GM23338 (cell line): Measurements from ENCODE around the gene TSR3. TPM values are rescaled to one million over a fixed set of nuclear protein-coding genes. Genes with fewer than 3 reads are reported as not detected.
A peak's percentile ranks its signal among the peaks of the same experiment; 100 is the strongest.

ENCODE experiments used
- ATAC-seq: fragments of 200-7000 bp; cut with Tn5 transposase; 3 replicates; pipeline ENCODE4 v1.9.1; 2020
- DNase-seq: peaks from one replicate; pipeline ENCODE4 v3.0.0-alpha.2; 2015; ENCODE audit warnings: low spot score
- H2AFZ ChIP-seq: fragments of 200-600 bp; sonication (generic); 2 replicates; pipeline ENCODE4 v1.8.0; 2016; ENCODE audit warnings: antibody characterized with exemption, mild to moderate bottlenecking, moderate library complexity
- H3F3A ChIP-seq: fragments of 200-600 bp; sonication (generic); replicated peaks from 2 replicates; pipeline ENCODE4 v1.8.0; 2017; ENCODE audit warnings: antibody characterized with exemption, mixed run types, low read depth
- H3K27ac ChIP-seq: fragments of 200-600 bp; sonication (generic); 2 replicates; pipeline ENCODE4 v1.6.1; 2016; ENCODE audit warnings: low read depth
- H3K27me3 ChIP-seq: fragments of 200-600 bp; sonication (generic); 2 replicates; pipeline ENCODE4 v1.8.0; 2016; ENCODE audit warnings: mild to moderate bottlenecking, mixed run types, moderate library complexity; ENCODE audit not compliant: insufficient read depth
- H3K36me3 ChIP-seq: fragments of 200-600 bp; sonication (generic); 2 replicates; pipeline ENCODE4 v1.8.0; 2016; ENCODE audit warnings: mild to moderate bottlenecking; ENCODE audit not compliant: insufficient read depth
- H3K4me1 ChIP-seq: fragments of 200-600 bp; sonication (generic); 2 replicates; pipeline ENCODE4 v1.8.0; 2016; ENCODE audit warnings: mild to moderate bottlenecking, moderate library complexity; ENCODE audit not compliant: insufficient read depth
- H3K4me2 ChIP-seq: fragments of 200-600 bp; sonication (generic); 2 replicates; pipeline ENCODE4 v1.7.1; 2017; ENCODE audit warnings: mixed run types
- H3K4me3 ChIP-seq: fragments of 200-600 bp; sonication (generic); 2 replicates; pipeline ENCODE4 v1.6.1; 2016; ENCODE audit warnings: mixed run types
- H3K79me2 ChIP-seq: fragments of 200-600 bp; sonication (generic); replicated peaks from 2 replicates; pipeline ENCODE4 v1.8.0; 2017; ENCODE audit warnings: mild to moderate bottlenecking; ENCODE audit not compliant: insufficient read depth
- H3K9me2 ChIP-seq: fragments of 200-600 bp; sonication (generic); 2 replicates; pipeline ENCODE4 v1.8.0; 2017; ENCODE audit not compliant: insufficient read depth
- H4K20me1 ChIP-seq: fragments of 200-600 bp; sonication (generic); replicated peaks from 2 replicates; pipeline ENCODE4 v1.8.0; 2017; ENCODE audit warnings: mild to moderate bottlenecking; ENCODE audit not compliant: insufficient read depth
- H3K27ac Mint-ChIP-seq: 2 replicates; pipeline ENCODE4 v1.8.0; 2020; ENCODE audit warnings: inconsistent platforms, mild to moderate bottlenecking, moderate library complexity, mixed read lengths
- H3K27me3 Mint-ChIP-seq: 3 replicates; pipeline ENCODE4 v1.8.0; 2022; ENCODE audit warnings: low read depth, mild to moderate bottlenecking, moderate library complexity, mixed read lengths, inconsistent platforms; ENCODE audit not compliant: insufficient read depth, poor library complexity
- H3K36me3 Mint-ChIP-seq: 3 replicates; pipeline ENCODE4 v1.8.0; 2021; ENCODE audit warnings: low read depth, mild to moderate bottlenecking, inconsistent platforms, moderate library complexity, mixed read lengths
- H3K4me1 Mint-ChIP-seq: 3 replicates; pipeline ENCODE4 v1.8.0; 2020; ENCODE audit warnings: mild to moderate bottlenecking, inconsistent platforms, mixed read lengths
- H3K4me3 Mint-ChIP-seq: 3 replicates; pipeline ENCODE4 v1.8.0; 2021; ENCODE audit warnings: moderate library complexity, mild to moderate bottlenecking, inconsistent platforms, mixed read lengths
- H3K9me3 Mint-ChIP-seq: 3 replicates; pipeline ENCODE4 v1.8.0; 2020; ENCODE audit warnings: moderate library complexity, mild to moderate bottlenecking, inconsistent platforms, mixed read lengths
- EZH2 ChIP-seq: fragments of 200-600 bp; sonication (generic); IDR thresholded peaks from one replicate; pipeline ENCODE4 v1.8.0; 2017; ENCODE audit warnings: antibody characterized with exemption, mild to moderate bottlenecking, low read depth; ENCODE audit not compliant: unreplicated experiment
- EZH2phosphoT487 ChIP-seq: fragments of 200-600 bp; sonication (generic); IDR thresholded peaks from one replicate; pipeline ENCODE4 v1.8.1; 2018; ENCODE audit warnings: antibody characterized with exemption; ENCODE audit not compliant: unreplicated experiment
- POLR2AphosphoS5 ChIP-seq: IDR thresholded peaks from 2 replicates; pipeline ENCODE4 v1.6.1; 2016; ENCODE audit warnings: antibody characterized with exemption, low read depth
- STAT1 ChIP-seq: IDR thresholded peaks from one replicate; pipeline ENCODE4 v1.6.1; 2016; ENCODE audit warnings: antibody characterized with exemption; ENCODE audit not compliant: unreplicated experiment
- ZNF331 ChIP-seq: fragments of 250-450 bp; sonication (Bioruptor Pico); IDR thresholded peaks from 2 replicates; pipeline ENCODE4 v1.5.0; 2020; ENCODE audit warnings: low read depth, mild to moderate bottlenecking, moderate library complexity
- polyA plus RNA-seq: library from polyadenylated mRNA; unstranded; fragments of >200 nt; fragmentation: Nextera tagmentation; extraction: Ambion mirVana; gene quantifications from 2 replicates; pipeline ENCODE4 v1.2.1, GENCODE V29; 2016
- total RNA-seq: library from RNA; depleted of rRNA; stranded (reverse); fragments of >200 nt; shearing (Covaris generic); gene quantifications from 2 replicates; pipeline ENCODE4 v1.2.3, GENCODE V29; 2014
- TF ChIP-seq, protein P1 (sequence below), 2 experiments: fragments of 200-600 bp in 1 of 2; sonication (generic) in 1 of 2; conservative IDR thresholded peaks; 2 replicates each; pipeline versions ENCODE4 v1.5.1 to v1.6.1; 2016 to 2017; ENCODE audit warnings: antibody characterized with exemption in 2 of 2, low read depth in 2 of 2, mild to moderate bottlenecking in 2 of 2, moderate library complexity in 1 of 2
- TF ChIP-seq, protein P2 (sequence below): IDR thresholded peaks from 2 replicates; pipeline ENCODE4 v1.6.1; 2016; ENCODE audit warnings: antibody characterized with exemption
- TF ChIP-seq, protein P3 (sequence below): IDR thresholded peaks from one replicate; pipeline ENCODE4 v1.6.1; 2018; ENCODE audit warnings: antibody characterized with exemption; ENCODE audit not compliant: unreplicated experiment

TSR3 gene
- total and polyA plus RNA-seq, 2 experiments from 2014 or later: 58.5 to 97.3 TPM

- Histone ChIP-seq H3F3A (peaks cover 19% of the 10 kb centered on the region), H3K4me3 (no peak overlapping the region), H3K4me2 (no peak overlapping the region), H3K36me3 (peaks cover 8% of the 10 kb centered on the region; the same call in 1 of the 2 replicates), H4K20me1 (peaks cover 15% of the 10 kb centered on the region), H3K79me2 (peaks cover 10% of the 10 kb centered on the region), H3K27ac (no peak overlapping the region), H3K4me1 (no peaks in the 10 kb centered on the region), H3K9me2 (no peaks in the 10 kb centered on the region), H3K27me3 (no peaks in the 10 kb centered on the region), H2AFZ (no peak overlapping the region)
- TF ChIP-seq STAT1: no peak
- TF ChIP-seq, protein P1, sequence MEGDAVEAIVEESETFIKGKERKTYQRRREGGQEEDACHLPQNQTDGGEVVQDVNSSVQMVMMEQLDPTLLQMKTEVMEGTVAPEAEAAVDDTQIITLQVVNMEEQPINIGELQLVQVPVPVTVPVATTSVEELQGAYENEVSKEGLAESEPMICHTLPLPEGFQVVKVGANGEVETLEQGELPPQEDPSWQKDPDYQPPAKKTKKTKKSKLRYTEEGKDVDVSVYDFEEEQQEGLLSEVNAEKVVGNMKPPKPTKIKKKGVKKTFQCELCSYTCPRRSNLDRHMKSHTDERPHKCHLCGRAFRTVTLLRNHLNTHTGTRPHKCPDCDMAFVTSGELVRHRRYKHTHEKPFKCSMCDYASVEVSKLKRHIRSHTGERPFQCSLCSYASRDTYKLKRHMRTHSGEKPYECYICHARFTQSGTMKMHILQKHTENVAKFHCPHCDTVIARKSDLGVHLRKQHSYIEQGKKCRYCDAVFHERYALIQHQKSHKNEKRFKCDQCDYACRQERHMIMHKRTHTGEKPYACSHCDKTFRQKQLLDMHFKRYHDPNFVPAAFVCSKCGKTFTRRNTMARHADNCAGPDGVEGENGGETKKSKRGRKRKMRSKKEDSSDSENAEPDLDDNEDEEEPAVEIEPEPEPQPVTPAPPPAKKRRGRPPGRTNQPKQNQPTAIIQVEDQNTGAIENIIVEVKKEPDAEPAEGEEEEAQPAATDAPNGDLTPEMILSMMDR (conservative IDR thresholded peaks at IDR 0.05; ENCODE audit: low read depth in 2 of 2): 0 out of 4 replicates have a peak, but pooled peaks of 1 of the 2 experiments have one; percentile 10
- H3K9me3 Mint-ChIP-seq: no peaks in the 10 kb centered on the region
- H3K27ac Mint-ChIP-seq: no peak overlapping the region
- no peak overlapping the region for H3K4me3 Mint-ChIP-seq
- peaks cover 44% of the 10 kb centered on the region for H3K36me3 Mint-ChIP-seq
- DNase-seq: no peak
- no peak for ATAC-seq
- H3K4me1 Mint-ChIP-seq: peaks cover 2% of the 10 kb centered on the region; the same call in 2 of the 3 replicates
- H3K27me3 Mint-ChIP-seq: peaks cover 9% of the 10 kb centered on the region
Measured at GRCh38 chr16:1366712-1367299, 15.1 kb upstream of the TSR3 start.

GRCh38 chr16:1366060-1366711 is 14.5 kb upstream of the TSR3 start:
- Mint-ChIP-seq H3K36me3 (peaks cover 49% of the 10 kb centered on the region), H3K9me3 (no peaks in the 10 kb centered on the region), H3K4me3 (no peak overlapping the region), H3K4me1 (peaks cover 2% of the 10 kb centered on the region; the same call in 1 of the 3 replicates), H3K27ac (no peak overlapping the region), H3K27me3 (peaks cover 9% of the 10 kb centered on the region)
- H3K4me2 ChIP-seq: no peak overlapping the region
- no peak overlapping the region for H3K4me3 ChIP-seq
- H3F3A ChIP-seq: peaks cover 19% of the 10 kb centered on the region
- peaks cover 8% of the 10 kb centered on the region; the same call in 1 of the 2 replicates for H3K36me3 ChIP-seq
- ATAC-seq (no peak), DNase-seq (no peak)
- H2AFZ ChIP-seq: no peak overlapping the region
- H3K27ac ChIP-seq: no peak overlapping the region
- H3K4me1 ChIP-seq: no peaks in the 10 kb centered on the region
- no peaks in the 10 kb centered on the region for H3K9me2 ChIP-seq
- peaks cover 16% of the 10 kb centered on the region for H3K79me2 ChIP-seq
- no peaks in the 10 kb centered on the region for H3K27me3 ChIP-seq
- H4K20me1 ChIP-seq: peaks cover 15% of the 10 kb centered on the region
- TF ChIP-seq, protein P2, sequence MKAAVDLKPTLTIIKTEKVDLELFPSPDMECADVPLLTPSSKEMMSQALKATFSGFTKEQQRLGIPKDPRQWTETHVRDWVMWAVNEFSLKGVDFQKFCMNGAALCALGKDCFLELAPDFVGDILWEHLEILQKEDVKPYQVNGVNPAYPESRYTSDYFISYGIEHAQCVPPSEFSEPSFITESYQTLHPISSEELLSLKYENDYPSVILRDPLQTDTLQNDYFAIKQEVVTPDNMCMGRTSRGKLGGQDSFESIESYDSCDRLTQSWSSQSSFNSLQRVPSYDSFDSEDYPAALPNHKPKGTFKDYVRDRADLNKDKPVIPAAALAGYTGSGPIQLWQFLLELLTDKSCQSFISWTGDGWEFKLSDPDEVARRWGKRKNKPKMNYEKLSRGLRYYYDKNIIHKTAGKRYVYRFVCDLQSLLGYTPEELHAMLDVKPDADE: no peak
- TF ChIP-seq, protein P3, sequence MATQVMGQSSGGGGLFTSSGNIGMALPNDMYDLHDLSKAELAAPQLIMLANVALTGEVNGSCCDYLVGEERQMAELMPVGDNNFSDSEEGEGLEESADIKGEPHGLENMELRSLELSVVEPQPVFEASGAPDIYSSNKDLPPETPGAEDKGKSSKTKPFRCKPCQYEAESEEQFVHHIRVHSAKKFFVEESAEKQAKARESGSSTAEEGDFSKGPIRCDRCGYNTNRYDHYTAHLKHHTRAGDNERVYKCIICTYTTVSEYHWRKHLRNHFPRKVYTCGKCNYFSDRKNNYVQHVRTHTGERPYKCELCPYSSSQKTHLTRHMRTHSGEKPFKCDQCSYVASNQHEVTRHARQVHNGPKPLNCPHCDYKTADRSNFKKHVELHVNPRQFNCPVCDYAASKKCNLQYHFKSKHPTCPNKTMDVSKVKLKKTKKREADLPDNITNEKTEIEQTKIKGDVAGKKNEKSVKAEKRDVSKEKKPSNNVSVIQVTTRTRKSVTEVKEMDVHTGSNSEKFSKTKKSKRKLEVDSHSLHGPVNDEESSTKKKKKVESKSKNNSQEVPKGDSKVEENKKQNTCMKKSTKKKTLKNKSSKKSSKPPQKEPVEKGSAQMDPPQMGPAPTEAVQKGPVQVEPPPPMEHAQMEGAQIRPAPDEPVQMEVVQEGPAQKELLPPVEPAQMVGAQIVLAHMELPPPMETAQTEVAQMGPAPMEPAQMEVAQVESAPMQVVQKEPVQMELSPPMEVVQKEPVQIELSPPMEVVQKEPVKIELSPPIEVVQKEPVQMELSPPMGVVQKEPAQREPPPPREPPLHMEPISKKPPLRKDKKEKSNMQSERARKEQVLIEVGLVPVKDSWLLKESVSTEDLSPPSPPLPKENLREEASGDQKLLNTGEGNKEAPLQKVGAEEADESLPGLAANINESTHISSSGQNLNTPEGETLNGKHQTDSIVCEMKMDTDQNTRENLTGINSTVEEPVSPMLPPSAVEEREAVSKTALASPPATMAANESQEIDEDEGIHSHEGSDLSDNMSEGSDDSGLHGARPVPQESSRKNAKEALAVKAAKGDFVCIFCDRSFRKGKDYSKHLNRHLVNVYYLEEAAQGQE: no peak
- TF ChIP-seq POLR2AphosphoS5 (no peak), EZH2 (no peak), EZH2phosphoT487 (no peak), ZNF331 (CRISPR knock-in tag) (no peak), STAT1 (no peak)
